Subcutaneous adipose tissue (tissue), 4 donors: Measurements from ENCODE around the gene LTBP1. TPM values are rescaled to one million over a fixed set of nuclear protein-coding genes. Genes with fewer than 3 reads are reported as not detected.

Experiments used
- CTCF ChIP-seq: fragments of 450-650 bp; IDR thresholded peaks from one replicate; pipeline ENCODE4 v1.5.1; 2016; ENCODE audit warnings: low read depth, mild to moderate bottlenecking, control low read depth, antibody characterized with exemption, moderate library complexity
- total RNA-seq, 4 donors: library from RNA; depleted of rRNA; stranded (reverse); fragments of >200 nt; gene quantifications; one replicate each; pipeline ENCODE4 v1.1.0, GENCODE V29; 2016

Gene LTBP1
- total RNA-seq, 4 donors from 2014 or later = 11.0 to 15.5 (median 12.7) TPM

DNA sequence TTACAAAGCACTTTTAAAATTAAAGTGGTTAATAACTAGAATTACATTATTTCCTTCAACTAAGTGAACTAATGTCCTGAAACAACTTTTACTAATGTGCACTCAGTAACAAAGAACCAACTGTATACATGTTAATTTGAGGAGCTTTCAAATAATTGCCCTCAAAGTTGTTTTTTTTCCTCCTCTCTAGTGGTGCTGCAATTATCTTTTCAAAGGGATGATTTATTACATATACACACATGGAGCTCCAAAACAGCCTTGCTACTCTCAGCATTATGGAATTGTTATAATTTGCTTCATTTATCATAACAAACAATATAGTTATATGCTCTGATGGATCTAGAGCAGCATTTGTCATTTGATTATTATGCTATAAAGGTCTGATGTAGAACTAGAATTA lies 283.4 kb downstream of the LTBP1 start:
- no peak for TF ChIP-seq CTCF

- no peak for TF ChIP-seq CTCF
These were observed 284.1 kb downstream of the LTBP1 start for GRCh38 chr2:33230842-33231241.

DNA sequence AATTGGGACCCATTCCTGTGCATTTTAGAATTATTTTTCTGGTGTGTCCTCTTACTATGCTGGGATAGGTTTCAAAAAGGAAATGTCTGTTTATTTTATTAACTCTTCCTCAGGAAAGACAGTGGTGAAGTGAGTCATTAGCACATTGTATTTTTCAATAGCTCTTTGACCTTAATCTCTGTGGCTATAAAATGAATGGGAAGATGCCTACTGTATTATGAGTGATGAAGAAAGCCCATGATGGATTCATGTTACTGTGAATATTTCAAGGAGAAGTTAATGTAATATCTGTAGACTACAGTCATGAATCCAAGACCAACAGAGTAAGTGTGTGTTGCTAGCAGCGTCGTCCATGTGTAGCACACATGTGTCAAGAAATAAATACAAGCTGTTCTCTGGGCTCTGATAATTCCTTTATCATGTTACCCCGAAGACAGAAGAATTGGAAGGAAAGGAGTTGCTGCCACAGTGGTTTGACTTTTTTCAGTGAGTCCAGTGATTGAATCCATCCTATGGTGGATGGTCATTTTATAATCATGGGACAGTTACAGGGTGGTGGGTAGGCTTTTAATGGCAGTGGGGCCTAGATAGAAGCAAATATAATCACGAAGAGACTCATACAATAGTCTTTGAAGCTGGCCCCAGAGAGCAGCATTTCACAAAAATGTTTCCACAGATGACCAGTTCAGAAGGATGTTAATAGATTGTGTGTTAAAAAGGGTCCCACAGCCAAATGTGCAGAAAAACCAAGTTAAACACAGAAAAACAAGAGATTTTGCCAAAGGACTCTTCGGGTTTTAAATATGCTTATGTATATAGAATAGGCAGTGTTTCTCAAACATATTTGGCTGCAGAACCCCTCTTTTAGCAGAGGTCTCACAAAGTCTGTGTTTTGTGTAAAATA lies 290.0 kb downstream of the LTBP1 start:
- TF ChIP-seq CTCF = no peak

DNA sequence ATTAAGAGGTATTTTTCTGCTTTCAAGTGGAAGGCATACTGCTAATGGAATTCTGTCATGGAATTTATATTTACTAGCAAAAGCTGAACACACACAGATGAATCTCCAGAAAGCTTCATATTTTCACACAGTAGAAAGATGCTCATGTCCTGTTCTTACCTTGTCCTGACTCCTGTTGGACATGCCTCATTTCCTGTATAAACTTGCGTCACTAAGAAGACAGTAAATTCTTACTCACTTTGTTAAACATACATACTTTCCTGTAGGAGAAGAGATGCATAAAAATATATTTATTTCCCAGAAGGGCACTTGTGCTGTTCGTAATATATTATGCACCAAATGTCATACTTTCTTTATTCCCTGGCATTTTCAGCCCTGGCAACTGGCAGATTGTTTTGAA lies 291.4 kb downstream of the LTBP1 start:
- no peak for TF ChIP-seq CTCF

GRCh38 chr2:33240178-33240577 lies 293.4 kb downstream of the LTBP1 start:
- no peak for TF ChIP-seq CTCF

DNA sequence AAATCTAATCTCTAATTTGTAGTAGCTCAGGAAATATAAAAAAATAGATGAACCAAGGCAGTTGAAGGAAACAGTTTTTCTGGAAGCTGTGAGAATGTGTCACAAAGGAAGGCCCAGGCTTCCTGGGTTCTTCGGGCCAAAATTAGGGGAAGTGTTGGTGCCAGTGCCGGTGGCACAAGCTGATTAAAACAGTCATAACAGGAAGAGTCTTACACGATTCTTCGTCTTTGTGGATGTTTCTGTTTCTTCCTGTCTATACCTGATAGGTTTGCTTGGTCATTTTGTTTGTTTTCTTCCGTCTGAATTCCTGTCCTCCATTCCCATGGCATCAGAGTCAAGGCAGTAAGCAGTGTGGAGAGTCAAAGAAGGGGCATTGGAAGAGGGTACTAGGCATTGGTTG lies 294.3 kb downstream of the LTBP1 start:
- TF ChIP-seq CTCF = no peak

DNA sequence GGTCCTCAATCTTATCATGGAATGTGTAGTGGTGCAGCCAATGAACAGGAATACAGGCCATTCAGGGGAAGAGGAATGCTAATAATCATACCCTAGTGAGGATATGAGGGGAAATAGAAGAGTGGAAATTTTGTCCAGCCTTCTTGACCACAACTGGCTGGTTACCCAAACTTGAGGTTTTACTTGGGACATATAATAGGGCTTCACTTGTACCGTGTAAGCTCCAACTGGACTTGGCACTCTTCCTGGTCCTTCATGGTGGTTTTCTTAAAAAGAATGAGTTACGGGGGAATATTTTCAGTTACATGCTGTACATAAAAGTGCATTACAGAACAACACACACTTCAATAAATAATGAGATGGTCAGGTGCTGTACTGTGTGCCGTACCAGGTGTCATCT lies 294.8 kb downstream of the LTBP1 start:
- TF ChIP-seq CTCF = no peak
